DMS53 treated with DMSO at 0.1 percent for 48 hours (cell line): Measurements from ENCODE around the gene PTTG2.
"Not testable (repeated sequence)": the region's sequence is repeated elsewhere in the genome, so short reads cannot be mapped to it uniquely, and the experiment has no call there.

ENCODE experiments used
- DNase-seq: peaks from one replicate; lab custom pipeline; 2025; ENCODE audit not compliant: unreplicated experiment; lab: John Stamatoyannopoulos, UW

Gene PTTG2

GRCh38 chr4:37956941-37957340 lies 3.3 kb upstream of the PTTG2 start:
- DNase-seq = no peak

DNA sequence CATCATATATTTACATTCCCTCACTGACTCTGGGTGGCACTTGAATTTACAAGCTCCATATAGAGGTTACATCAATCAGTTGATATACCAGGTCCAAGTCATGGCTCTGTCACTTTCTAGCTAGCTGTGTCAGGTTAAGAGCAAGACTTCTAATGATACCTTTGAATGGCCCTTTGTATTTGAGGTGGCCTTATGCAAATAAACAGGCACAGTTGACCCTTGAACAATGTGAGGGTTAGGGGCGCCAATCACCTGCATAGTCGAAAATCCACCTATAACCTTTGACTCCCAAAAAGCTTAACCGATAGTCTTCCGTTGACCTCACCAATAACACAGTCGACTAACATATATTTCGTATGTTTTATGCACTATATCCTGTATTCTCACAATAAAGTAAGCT lies 1.3 kb upstream of the PTTG2 start:
- DNase-seq = no peak

GRCh38 chr4:37960679-37961450 lies 667 bp downstream of the PTTG2 start:
- DNase-seq = no peak

DNA sequence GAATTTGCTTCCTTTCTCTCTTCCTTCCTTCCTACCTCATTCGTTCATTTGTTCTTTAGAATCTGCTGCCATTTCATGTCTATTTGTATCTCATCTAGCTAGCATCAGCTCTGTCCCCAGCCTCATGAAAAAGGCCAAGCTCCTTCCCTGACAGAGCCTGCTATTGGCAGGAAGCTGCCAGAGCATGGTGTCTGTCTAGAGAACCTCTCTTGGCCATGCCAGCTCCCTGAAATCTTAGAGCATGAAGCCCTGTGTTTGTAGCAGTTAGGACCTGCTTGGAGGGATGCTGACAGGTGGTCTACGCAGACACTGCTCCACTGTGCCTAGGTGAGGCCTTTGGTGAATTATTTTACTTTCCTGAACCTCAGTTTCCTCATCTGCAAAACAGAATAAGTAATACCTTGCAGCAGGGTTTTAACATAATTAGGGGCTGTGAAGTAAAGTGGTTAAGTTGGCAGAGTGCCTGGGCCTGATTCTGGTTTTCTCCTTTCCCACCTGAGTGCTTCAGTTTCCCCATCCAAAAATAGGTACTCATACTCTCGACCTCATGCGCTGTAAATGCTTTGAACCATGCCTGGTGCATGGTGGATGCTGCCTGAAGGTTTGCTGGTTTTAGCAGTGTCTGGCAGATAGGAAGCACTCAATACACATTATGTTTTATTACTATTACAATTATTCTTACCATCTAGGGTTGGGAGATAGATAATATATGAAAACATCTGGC lies 4.7 kb downstream of the PTTG2 start:
- no peak for DNase-seq

DNA sequence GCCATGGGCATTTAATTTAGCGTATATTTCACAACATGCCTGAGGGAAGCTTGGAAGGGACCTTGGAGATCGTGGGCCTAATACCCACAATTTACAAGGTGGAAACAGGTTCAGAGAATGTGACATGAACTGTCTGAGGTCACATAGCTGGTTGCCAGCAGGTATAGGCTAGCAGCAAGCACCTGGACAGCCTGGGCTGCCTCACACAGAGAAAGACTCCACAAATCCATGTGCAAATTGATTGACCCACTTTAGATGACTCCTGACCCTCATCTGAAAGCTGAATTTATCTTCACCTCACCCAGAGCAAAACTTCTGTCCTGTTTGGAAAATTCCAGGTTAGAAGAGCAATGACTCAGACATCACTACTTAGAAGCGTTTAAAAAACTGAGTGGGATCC lies 5.8 kb downstream of the PTTG2 start:
- no peak for DNase-seq

- DNase-seq = no peak
Observed at GRCh38 chr4:37967736-37968135, 7.5 kb downstream of the PTTG2 start.

DNA sequence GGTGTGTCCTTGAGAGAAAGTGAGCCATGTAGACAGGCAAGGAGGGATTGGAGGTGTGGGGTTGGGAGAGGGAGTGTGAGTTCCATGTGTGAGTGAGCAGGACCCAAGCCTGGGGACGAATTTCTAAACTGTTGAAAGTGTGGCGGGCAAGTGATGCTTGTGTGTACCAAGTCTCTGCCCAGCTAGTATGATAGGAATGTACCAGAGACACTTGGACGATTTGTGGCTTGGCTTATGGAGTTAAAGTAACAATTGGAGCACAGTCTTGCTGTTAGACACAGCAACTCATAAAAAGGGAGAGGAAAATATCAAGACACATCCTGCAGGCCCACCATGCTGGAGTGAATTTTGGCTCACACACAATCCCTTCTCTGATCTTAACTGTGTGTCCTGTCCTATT lies 8.5 kb downstream of the PTTG2 start:
- no peak for DNase-seq

GRCh38 chr4:37970702-37971101 lies 10.5 kb downstream of the PTTG2 start:
- DNase-seq = peak; percentile 52

DNA sequence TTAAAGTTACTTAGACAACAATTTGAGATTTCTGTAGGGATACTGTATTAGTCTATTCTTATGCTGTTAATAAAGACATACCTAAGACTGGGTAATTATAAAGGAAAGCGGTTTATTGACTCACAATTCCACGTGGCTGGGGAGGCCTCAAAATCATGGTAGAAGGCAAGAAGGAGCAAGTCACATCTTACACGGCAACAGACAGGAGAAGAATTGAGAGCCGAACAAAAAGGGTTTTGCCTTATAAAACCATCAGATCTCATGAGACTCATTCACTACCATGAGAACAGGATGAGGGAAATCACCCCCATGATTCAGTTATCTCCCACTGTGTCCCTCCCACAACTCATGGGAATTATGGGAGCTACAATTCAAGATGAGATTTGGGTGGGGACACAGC lies 11.0 kb downstream of the PTTG2 start:
- no peak for DNase-seq

- no peak for DNase-seq
Observed at GRCh38 chr4:37973441-37973840, 13.2 kb downstream of the PTTG2 start.

DNA sequence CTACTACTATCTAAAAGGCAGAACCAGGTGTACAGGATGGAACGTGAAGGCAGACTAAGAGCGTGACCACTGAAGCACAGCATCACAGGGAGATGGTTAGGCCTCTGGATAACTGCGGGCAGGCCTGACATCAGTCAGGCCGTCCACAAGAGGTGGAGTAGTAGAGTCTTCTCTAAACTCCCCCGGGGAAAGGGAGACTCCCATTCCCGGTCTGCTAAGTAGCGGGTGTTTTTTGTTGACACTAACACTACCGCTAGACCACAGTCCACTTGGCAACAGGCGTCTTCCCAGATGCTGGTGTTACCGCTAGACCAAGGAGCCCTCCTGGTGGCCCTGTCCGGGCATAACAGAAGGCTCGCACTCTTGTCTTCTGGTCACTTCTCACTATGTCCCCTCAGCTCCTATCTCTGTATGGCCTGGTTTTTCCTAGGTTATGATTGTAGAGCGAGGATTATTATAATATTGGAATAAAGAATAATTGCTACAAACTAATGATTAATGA lies 15.2 kb downstream of the PTTG2 start:
- not testable (repeated sequence) for DNase-seq

DNA sequence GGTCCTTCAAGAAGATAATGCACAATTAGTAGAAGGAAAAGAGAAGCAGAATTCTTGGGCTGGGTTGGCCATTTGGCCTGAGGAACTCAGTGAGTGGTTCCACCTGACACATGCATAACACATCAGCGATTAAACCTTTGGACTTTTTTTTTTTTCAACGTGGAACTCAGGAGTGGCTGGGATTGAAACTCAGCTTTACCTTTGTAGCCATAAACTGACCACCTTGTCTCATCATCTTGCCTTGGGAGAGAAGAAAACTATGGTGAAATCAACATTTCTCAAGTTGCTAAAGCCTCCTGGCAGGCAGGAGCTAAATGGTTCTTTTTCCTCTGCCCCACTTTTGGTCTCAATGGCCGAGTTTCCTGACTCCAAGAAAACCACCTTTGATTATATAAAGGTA lies 16.3 kb downstream of the PTTG2 start:
- no peak for DNase-seq

- peak; percentile 49 for DNase-seq
Observed at GRCh38 chr4:37976991-37977470, 16.8 kb downstream of the PTTG2 start.

GRCh38 chr4:37977471-37978247 lies 17.5 kb downstream of the PTTG2 start:
- DNase-seq = peak; percentile 47

DNA sequence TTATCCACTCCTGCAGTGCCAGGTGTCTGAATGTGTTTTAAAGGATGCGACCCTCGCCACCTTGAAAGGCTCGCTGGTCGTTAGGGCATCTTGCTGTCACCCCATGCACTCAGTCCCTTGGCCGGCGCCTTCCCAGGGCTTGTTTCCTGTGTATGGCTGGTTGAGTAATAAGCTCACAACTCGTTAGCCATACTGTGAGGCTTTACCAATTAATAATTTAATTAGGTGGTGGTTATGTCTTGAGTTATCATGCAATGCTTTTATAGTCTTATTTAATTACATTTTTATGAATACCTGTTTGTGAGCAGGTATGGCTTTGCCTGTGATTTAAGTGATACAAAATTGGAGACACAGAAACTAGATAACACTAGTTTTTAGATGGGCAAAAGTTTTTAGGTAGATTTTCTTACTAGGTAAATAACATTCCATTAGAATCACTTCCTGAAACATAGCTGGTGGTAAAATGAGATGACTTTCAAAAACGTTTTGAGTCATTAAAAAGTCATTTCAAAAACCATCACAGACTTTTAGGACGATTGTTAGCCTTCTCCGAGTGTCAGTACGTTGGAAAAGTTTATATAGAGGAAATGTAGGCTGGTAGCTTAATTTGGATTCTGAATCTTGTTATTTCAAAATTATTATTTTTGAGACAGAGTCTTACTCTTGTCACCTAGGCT lies 18.2 kb downstream of the PTTG2 start:
- DNase-seq = peak; percentile 47

DNA sequence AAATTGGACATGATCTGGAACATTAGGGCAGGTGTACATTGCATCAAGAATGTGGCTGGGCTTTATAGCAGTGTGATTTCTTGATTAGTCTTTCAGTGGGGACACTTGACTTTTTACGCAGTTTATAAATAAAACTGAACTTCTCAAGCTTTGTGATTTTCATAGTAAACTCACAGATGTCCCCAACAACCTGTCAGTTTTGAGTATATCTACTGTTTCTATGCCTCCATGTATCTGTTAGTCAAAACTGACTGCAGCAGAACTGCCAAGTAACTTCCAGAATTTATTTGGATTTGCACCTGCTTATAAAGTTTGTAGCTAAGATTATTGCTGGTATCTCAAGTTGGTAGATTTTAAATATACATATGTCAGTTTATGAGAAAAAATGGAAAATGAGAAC lies 20.0 kb downstream of the PTTG2 start:
- DNase-seq = no peak

GRCh38 chr4:37981425-37981824 lies 21.2 kb downstream of the PTTG2 start:
- DNase-seq = no peak

GRCh38 chr4:37981844-37982720 lies 21.9 kb downstream of the PTTG2 start:
- DNase-seq = peak; percentile 31

DNA sequence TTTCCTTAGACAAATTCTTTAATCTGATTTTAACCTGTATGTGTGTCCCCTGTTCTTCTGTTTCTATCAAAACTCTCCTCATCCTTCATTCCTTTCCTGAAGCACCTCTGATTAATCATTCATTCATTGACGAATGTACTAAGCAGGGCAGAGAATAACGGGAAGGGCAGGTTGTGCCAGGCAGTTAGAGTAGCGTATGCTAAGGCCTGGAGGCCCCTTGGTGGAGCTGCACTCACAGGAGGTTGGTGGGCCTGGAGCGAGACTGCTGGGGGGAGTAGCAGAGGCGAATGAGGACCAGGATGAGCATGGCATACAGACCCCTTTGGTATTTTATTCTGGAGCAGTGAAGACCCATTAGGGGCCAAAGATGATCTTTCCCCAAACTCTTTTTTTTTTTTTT lies 22.5 kb downstream of the PTTG2 start:
- DNase-seq = no peak

DNA sequence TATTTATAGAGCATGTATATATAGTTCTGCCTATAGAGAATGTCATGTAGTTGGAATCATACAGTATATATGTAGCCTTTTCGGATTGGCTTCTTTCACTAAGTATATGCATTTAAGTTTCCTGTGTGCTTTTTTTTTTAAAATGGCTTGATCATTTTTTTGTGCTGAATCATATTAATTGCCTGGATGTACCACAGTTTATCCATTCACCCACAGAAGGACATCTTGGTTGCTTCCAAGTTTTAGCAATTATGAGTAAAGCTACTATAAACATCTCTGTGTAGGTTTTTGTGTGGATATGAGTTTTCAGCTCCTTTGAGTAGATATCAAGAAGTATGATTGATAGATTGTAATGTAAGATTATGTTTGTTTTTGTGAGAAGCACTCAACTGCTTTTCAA lies 23.8 kb downstream of the PTTG2 start:
- DNase-seq = no peak
